ENCODE results near the gene ERMP1.
A peak's percentile ranks its signal among the peaks of the same experiment; 100 is the strongest.
"Not testable (repeated sequence)": the region's sequence is repeated elsewhere in the genome, so short reads cannot be mapped to it uniquely, and the experiment has no call there.

Gene ERMP1

GRCh38 chr9:5832538-5833529 is at the start of gene ERMP1:
ERMP1 (minus strand) TSS chr9:5833117; CDS start chr9:5833027, 90 bp downstream.
- peak; percentile 51 for DNase-seq (ENCODE audit: low spot score)

GRCh38 chr9:5882244-5883012 is 49.5 kb upstream of the ERMP1 start:
- not testable (repeated sequence) for DNase-seq (ENCODE audit: low spot score)

GRCh38 chr9:5879419-5880181 is 46.7 kb upstream of the ERMP1 start:
- DNase-seq (ENCODE audit: low spot score) = peak; percentile 78

GRCh38 chr9:5876711-5877110 is 43.8 kb upstream of the ERMP1 start:
- DNase-seq (ENCODE audit: low spot score) = no peak

- no peak for DNase-seq (ENCODE audit: low spot score)
Observed at GRCh38 chr9:5876026-5876425, 43.1 kb upstream of the ERMP1 start.

- no peak for DNase-seq (ENCODE audit: low spot score)
Observed at GRCh38 chr9:5874048-5874447, 41.1 kb upstream of the ERMP1 start.

- no peak for DNase-seq (ENCODE audit: low spot score)
Observed at GRCh38 chr9:5873439-5873838, 40.5 kb upstream of the ERMP1 start.

- no peak for DNase-seq (ENCODE audit: low spot score)
Observed at GRCh38 chr9:5872511-5872910, 39.6 kb upstream of the ERMP1 start.

GRCh38 chr9:5871785-5872184 is 38.9 kb upstream of the ERMP1 start:
- DNase-seq (ENCODE audit: low spot score) = no peak

GRCh38 chr9:5870691-5871090 is 37.8 kb upstream of the ERMP1 start:
- DNase-seq (ENCODE audit: low spot score) = peak; percentile 28

- no peak for DNase-seq (ENCODE audit: low spot score)
Observed at GRCh38 chr9:5870020-5870339, 37.1 kb upstream of the ERMP1 start.

- DNase-seq (ENCODE audit: low spot score) = no peak
Observed at GRCh38 chr9:5869315-5870019, 36.5 kb upstream of the ERMP1 start.

- no peak for DNase-seq (ENCODE audit: low spot score)
Observed at GRCh38 chr9:5868235-5868634, 35.3 kb upstream of the ERMP1 start.

GRCh38 chr9:5866685-5867084 is 33.8 kb upstream of the ERMP1 start:
- no peak for DNase-seq (ENCODE audit: low spot score)

- no peak for DNase-seq (ENCODE audit: low spot score)
Observed at GRCh38 chr9:5866272-5866671, 33.4 kb upstream of the ERMP1 start.

GRCh38 chr9:5864446-5864845 is 31.5 kb upstream of the ERMP1 start:
- DNase-seq (ENCODE audit: low spot score) = no peak

- DNase-seq (ENCODE audit: low spot score) = no peak
Observed at GRCh38 chr9:5863092-5863746, 30.3 kb upstream of the ERMP1 start.

- no peak for DNase-seq (ENCODE audit: low spot score)
Observed at GRCh38 chr9:5858833-5859232, 25.9 kb upstream of the ERMP1 start.

- no peak for DNase-seq (ENCODE audit: low spot score)
Observed at GRCh38 chr9:5857928-5858327, 25.0 kb upstream of the ERMP1 start.

- no peak for DNase-seq (ENCODE audit: low spot score)
Observed at GRCh38 chr9:5854063-5854790, 21.3 kb upstream of the ERMP1 start.

GRCh38 chr9:5853617-5854016 is 20.7 kb upstream of the ERMP1 start:
- no peak for DNase-seq (ENCODE audit: low spot score)

Data from COLO829 (cell line).